HG03439 (cell line): ENCODE measurements around the gene DFFB.

Experiments used
- ATAC-seq: cut with Tn5 transposase; IDR thresholded peaks from one replicate; pipeline ENCODE4 v1.9.1; 2021; ENCODE audit warnings: mild to moderate bottlenecking, moderate library complexity; ENCODE audit not compliant: unreplicated experiment

Gene DFFB

GRCh38 chr1:3895279-3895950 lies 38.1 kb downstream of the DFFB start:
- no peak for ATAC-seq

DNA sequence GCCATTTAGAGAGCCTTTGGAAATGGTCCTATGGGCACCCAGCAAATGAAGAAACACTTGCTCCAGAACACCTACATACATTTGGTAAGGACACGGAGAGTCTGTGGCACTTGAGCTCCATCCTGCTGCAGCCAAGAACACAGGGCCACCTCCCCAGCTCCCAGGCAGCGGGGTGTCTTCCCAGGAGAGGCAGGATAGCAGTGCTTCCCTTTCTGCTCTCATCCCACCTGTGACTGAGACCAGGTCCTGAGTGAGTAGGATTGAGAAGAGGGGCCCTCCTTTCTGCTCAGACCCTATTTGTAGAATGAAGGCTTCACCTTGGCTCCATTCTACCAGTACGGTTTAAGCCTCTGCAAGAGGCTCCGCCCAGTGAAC lies 38.7 kb downstream of the DFFB start:
- no peak for ATAC-seq

GRCh38 chr1:3896396-3897000 lies 39.2 kb downstream of the DFFB start:
- ATAC-seq = no peak

DNA sequence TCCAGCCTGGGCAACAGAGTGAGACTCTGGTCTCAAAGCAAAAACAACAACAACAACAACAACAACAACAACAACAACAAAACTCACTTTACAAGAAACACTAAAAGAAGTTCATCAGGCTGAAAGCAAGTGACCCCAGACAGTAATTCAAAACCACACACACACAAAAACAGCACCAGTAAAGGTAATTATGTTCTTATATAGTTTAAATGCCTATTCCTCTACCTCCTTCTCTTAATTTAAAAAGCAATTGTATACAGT lies 41.1 kb downstream of the DFFB start:
- ATAC-seq = no peak

DNA sequence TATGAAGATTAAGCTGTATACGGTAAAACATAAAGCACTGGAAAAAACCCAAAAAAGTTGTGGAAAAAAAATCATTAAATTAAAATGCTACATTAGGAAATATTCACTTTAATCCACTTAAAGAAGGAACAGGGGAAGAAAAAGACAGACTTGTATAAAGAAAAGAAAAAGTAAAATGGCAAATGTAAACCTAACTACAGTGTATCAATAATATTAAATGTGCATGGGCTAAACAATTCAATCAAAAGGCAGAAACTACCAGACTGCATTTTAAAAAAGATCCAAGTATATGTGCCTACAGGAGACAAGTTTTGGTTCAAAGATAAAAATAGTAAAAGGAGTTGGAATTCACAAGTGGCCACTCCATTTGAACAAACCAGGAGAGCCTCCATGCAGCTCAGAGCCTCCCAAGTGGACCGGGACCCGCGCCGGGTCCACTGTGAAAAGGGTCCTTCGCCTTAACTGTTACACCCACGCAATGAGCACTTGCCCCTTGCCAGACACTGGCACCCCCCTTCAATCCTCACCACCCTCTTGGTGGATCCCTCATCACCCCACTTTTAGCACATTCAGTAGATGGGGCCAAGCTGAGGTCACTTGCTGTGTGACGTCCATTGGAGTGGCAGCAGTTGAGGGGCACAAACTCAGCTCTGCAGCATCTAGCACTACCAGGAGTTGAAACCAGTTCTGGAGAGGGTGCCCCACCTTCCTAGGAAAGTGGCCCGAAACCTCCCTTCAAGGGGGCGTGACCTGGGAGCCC lies 41.9 kb downstream of the DFFB start:
- ATAC-seq = no peak

DNA sequence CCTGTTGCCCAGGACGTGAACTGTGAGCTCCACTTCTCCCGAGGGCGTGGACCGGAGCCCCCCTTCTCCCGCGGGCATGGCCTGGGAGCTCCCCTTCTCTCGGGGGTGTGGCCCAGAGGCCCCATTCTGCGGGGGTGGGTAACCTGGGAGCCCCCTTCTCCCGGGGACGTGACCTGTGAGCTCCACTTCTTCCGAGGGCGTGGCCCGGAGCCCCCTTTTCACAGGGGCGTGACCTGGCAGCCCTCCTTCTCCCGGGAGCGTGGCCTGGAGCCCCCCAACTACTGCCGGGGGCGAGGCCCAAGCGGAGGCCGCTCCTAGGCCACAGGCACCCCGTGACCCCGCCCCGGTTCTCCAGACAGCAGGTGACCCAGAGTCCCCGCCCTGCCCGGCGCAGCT lies 42.5 kb downstream of the DFFB start:
- peak; percentile 5 for ATAC-seq

DNA sequence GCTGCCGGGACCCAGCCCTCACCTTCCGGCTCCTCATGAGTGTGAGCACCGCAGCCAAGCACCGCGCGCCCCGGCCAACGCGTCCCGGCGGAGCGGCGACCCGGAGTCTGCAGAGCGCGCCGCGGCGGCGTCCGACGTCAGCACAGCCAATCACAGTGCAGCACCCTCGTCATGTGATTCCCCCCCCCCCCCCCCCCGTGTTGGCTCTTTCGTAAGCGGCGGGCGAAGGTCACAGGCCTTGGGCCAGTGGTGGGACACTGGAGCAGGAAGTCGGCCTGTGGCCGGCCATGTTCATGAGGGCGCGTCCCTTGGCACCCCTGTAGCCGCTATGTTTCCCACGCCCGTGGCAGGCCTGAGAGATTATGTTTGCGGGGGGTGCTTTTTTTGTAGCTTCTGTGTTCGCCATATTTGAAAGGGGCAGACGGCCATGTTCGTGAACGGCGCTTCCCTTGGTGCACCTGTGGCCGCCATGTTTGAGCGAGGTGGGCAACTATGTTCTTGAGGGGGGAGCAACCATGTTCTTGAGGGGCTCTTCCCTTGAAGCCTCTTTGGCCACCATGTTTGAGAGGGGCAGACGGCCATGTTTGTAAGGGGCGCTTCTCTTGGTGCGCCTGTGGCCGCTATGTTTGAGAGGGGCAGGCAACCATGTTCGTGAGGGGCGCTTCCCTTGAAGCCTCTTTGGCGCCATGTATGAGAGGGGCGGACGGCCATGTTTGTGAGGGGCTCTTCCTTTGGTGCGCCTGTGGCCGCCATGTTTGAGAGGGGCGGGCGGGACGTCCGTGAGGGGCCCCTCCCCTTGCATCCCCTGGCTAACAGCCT lies 43.1 kb downstream of the DFFB start, which contains the start of gene C1orf174:
Gene C1orf174, minus strand, starts transcription at position 123 of the 819 bp plus-strand sequence. Its CDS starts 86 bp downstream, at position 37.
- ATAC-seq = peak; percentile 66

DNA sequence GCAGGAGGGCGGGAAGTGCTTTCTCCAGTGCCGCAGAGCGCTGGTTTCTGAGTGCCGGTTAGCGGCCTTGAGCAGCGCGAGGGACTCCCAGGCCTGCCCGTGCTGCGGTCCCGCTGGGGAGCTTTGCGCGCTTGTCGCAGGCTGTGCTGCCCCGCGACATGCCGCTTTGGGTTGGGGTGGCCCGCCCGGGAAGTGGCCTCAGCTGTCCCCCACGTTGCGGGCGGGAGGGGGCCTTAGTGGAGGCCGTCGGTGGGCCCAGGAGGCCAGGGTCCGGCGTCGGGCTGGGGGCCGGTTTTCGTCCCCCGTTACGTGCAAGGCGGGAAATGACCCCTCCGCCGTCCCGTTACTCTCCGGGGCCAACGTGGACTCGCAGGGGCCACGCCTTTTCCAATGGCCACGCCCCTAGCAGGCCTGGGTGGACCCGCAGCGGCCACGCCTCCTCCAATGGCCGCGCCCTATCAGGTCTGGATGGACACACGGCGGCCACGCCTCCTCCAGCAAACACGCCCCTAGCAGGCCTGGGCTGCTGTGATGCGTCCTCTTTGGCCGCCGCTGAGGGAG lies 43.8 kb downstream of the DFFB start:
- peak; percentile 60 for ATAC-seq

DNA sequence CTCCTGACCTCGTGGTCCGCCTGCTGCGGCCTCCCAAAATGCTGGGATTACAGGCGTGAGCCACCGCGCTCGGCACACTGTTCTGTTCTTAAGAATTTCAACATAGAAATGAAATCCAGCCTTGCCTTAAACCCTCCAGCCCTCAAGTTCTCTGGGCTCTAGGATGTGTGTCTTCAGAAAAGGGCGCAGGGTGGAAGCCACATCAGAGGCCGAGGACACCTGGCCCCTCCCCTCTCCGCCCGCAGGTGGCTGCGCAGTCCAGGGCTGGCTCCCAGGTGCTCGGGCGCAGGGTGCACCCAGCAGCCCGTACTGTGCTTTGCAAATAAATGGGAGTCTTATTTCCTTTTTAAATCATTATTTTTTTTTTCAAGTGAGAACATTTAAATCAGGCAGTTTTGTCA lies 44.8 kb downstream of the DFFB start:
- ATAC-seq = no peak

DNA sequence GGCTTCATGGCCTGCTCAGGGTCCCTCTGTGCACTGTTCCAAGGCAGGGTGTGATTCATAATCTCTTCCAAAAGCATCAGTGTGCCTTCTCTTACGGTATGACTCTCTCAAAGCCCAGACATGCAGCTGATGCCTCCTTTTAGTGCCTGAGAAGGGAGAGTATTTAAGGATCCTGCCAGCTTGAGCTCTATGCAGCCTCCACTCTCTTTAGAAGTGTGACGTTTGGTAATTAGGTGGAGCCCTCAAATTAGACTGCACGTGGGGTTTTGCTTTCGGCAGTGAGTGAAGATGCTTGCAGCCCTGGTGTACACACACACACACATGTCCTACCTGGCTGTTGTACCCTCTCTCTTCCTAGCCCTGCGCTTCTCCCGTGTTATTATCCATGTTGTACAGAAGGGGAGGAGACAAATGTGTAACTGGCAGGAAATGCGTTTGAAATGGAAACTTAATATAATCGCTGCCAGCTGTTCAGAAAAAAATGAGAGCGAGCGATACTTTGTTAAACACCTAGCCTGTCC lies 45.4 kb downstream of the DFFB start:
- no peak for ATAC-seq

DNA sequence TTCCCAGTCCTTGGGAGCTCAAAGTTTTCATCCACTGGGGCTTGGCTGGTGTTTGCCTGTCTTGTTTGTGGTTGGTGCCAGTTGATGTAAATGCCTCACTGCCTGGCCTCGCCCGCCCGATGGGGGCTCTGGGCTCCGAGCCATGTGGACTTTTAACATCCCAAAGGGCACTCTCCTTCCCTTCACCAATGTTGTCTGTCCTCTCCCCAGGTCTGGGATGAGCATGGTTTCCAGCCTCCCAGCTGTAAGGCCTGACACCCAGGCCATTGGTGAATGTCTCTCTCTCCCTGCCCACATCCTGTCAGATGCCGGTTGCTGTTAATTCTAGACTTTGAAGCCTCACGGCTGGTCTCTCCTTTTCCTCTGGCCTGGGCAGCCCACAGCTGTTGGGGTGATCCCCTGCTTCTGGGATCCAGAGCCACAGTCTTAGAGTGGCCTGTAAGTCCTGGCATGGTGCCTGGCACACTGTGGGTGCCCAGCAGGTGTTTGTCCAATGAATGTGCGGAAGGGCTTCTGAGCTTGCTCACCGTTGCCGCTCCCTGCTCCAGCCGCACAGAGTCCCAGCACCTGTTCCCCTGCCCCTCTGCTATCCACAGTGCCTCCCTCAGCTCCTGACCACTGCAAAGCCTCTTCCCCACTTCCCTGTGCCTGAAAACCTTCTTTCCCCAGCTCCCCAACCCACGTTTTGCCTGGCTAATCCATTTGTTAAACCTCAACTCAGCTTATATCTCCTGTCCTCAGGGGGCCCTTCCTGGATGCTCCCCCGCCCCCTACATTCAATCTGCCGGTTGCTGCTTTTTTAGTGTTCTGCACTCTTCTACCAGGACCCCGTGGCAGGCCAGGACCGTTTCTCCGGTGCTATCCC lies 46.1 kb downstream of the DFFB start:
- no peak for ATAC-seq

DNA sequence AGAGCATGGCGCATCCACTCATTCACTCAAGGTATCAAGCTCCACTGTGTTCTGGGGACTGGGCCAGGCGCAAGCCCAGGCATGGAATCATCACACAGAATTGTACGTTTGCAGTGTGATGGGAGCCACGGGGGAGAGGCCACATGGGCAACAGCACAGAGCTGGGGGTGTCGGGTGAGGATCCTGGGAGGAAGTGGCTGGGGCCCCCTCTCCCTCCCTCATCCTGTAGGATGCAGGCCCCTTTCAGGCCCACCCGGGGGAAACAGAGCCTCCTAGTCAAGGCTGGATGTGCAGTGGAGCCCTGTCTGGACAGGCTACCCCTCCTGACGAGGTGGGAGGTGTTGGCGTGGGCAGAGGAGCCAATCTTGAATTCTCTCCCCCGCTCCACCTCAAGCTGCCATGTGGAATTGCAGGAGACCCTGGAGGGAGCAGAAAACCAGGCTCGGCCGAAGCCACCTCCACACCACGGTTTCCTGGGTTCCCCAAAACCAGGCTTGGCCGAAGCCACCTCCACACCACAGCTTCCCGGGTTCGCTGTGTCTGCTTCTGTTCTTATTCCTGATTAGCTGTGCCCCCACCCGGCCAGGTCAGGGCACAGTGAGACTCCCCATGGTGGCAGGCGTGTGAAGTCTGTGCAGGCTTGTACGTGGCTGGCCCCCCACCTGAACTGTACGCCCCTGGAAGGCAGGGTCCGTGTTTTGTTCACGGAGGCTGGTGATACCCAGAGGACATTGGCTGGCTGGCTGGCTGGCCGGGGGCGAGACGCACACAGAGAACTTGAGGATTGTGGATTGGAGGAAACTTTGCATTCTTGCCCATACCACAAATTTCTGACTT lies 46.9 kb downstream of the DFFB start:
- no peak for ATAC-seq

GRCh38 chr1:3904843-3905185 lies 47.5 kb downstream of the DFFB start:
- no peak for ATAC-seq

DNA sequence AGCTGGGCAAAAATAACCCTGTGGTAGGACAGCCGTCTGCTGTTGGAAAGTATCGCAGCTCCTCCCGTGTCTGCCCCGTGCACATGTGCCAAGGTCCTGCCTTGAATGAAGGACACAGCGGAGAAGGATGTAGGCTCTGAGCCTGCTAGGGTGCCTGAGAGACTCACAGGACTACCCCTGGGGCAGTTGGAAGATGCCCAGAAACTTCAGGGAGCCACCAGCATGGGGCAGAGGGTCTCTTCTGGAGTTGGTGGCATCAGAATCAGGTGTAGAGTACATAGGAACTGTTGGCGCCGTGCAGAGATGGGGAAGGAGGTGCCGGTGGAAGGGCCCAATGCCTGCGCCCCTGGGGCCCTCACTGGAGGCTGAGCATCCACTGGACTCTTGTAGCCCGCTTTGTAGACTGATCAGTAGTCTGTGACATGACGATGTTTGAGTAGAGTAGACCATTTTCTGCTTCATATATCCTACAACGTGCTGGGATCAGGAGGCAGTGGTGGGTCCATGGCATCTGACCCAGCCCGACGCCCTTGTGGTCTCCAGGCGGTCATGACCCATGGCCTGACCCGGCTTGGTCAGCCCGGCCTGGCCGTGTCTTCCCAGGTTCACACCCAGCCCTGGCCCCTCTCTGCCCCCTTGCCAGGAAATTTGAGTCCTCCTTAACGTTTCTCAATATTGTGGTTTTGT lies 48.1 kb downstream of the DFFB start:
- no peak for ATAC-seq

DNA sequence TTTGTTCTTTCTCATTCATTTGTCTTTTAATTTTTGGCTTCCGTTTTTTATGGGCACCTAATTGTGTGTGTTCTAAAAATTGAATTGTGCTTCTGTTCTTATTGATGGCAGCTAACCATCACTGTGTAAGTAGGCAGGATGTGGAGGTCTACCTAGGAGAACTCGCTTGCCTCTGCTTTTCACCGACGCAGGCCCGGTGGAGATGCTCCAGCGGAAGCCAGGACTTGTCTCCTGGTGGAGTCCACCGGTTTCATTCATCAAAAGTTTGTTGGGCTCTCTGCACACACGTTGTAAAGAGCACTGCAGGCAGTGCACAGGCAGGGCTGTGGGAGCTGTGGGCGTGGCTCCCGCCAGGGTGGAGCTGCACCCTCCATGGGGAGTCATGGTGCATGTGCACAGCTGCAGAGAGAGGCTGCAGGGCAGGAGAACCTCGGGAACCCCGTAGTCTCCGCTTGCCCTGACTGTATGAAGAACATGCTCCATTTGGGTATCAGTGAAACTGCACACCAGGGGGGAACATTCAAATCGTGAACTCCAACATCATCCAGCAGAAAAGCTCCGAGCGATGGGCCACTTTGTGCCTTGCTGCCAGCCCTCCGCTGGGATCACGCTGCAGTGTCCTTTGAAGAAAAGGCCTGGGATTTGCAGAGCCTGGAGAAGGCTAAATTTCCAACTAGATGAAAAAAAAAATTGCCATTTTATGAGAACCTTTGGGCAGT lies 48.8 kb downstream of the DFFB start:
- ATAC-seq = no peak

DNA sequence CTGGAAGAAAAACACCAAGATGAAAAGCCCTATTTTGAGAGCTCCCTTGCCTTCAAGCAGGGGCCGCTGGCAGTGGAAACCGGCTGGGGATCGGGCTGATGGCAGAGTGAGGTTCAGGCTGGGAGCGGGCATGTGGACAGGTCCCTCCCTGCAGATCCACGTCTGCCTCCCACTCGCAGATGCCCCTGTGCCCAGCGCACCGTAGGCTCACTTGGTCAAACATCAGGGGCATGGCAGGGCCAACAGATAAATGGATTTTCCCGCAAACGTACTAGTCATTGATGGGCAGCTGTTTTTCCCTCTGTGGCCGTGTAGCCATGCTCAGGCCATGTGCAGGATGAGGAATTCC lies 49.4 kb downstream of the DFFB start:
- ATAC-seq = no peak

GRCh38 chr1:3907031-3907534 lies 49.8 kb downstream of the DFFB start:
- no peak for ATAC-seq

GRCh38 chr1:3907621-3908165 lies 50.4 kb downstream of the DFFB start:
- ATAC-seq = no peak
